ENCODE measurements around the gene VWF. TPM values are rescaled to one million over a fixed set of nuclear protein-coding genes. Genes with fewer than 3 reads are reported as not detected.

Gene VWF
- total RNA-seq, 6 experiments from 2014 or later = 5.7 to 16.6 (median 9.6) TPM

- Histone ChIP-seq H3K4me1 (no peaks in the 10 kb centered on the region), H3K27me3 (no peaks in the 10 kb centered on the region), H3K4me3 (no peak overlapping the region), H3K9me3 (no peaks in the 10 kb centered on the region), H3K27ac (no peak overlapping the region), H3K36me3 (no peaks in the 10 kb centered on the region)
- TF ChIP-seq, protein P1, sequence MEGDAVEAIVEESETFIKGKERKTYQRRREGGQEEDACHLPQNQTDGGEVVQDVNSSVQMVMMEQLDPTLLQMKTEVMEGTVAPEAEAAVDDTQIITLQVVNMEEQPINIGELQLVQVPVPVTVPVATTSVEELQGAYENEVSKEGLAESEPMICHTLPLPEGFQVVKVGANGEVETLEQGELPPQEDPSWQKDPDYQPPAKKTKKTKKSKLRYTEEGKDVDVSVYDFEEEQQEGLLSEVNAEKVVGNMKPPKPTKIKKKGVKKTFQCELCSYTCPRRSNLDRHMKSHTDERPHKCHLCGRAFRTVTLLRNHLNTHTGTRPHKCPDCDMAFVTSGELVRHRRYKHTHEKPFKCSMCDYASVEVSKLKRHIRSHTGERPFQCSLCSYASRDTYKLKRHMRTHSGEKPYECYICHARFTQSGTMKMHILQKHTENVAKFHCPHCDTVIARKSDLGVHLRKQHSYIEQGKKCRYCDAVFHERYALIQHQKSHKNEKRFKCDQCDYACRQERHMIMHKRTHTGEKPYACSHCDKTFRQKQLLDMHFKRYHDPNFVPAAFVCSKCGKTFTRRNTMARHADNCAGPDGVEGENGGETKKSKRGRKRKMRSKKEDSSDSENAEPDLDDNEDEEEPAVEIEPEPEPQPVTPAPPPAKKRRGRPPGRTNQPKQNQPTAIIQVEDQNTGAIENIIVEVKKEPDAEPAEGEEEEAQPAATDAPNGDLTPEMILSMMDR (IDR thresholded peaks at IDR 0.05) = no peak
- TF ChIP-seq POLR2A (IDR thresholded peaks at IDR 0.05) = no peak
- DNase-seq = peak in 1 of 3 donors; percentile 21
- ATAC-seq = no peak
- WGBS (ENCODE audit: insufficient coverage, low coverage, low lambda C conversion rate, missing lambda C conversion rate) = 60% methylated on average over 1 of the region's 11 CpGs
- intact Hi-C loops (cut with DNase I) = no loop called here
Observed at GRCh38 chr12:5904441-5904840, 220.0 kb downstream of the VWF start.

GRCh38 chr12:5902736-5903135 is 221.7 kb downstream of the VWF start:
- no peaks in the 10 kb centered on the region for H3K4me1 ChIP-seq
- H3K4me3 ChIP-seq = no peak overlapping the region
- H3K36me3 ChIP-seq = no peaks in the 10 kb centered on the region
- no peaks in the 10 kb centered on the region for H3K9me3 ChIP-seq
- WGBS (ENCODE audit: insufficient coverage, low coverage, low lambda C conversion rate, missing lambda C conversion rate) = 71% methylated on average over 1 of the region's 2 CpGs
- TF ChIP-seq, protein P1 (IDR thresholded peaks at IDR 0.05) = no peak
- TF ChIP-seq POLR2A (IDR thresholded peaks at IDR 0.05) = no peak
- intact Hi-C loops (cut with DNase I) = no loop called here
- no peaks in the 10 kb centered on the region for H3K27me3 ChIP-seq
- no peak for ATAC-seq
- H3K27ac ChIP-seq = no peak overlapping the region
- DNase-seq = peak in 1 of 3 donors; percentile 2

GRCh38 chr12:5901416-5901815 is 223.1 kb downstream of the VWF start:
- no peaks in the 10 kb centered on the region for H3K4me1 ChIP-seq
- ATAC-seq = no peak
- WGBS (ENCODE audit: insufficient coverage, low coverage, low lambda C conversion rate, missing lambda C conversion rate) = 83% methylated on average over 6 of the region's 6 CpGs
- DNase-seq = no peak
- H3K27ac ChIP-seq = no peak overlapping the region
- intact Hi-C loops (cut with DNase I) = no loop called here
- no peak overlapping the region for H3K4me3 ChIP-seq
- no peaks in the 10 kb centered on the region for H3K9me3 ChIP-seq
- H3K36me3 ChIP-seq = no peaks in the 10 kb centered on the region
- H3K27me3 ChIP-seq = no peaks in the 10 kb centered on the region
- TF ChIP-seq, protein P1 (IDR thresholded peaks at IDR 0.05) = no peak
- no peak for TF ChIP-seq POLR2A (IDR thresholded peaks at IDR 0.05)

- no peaks in the 10 kb centered on the region for H3K27me3 ChIP-seq
- WGBS (ENCODE audit: insufficient coverage, low coverage, low lambda C conversion rate, missing lambda C conversion rate) = 43% methylated on average over 14 of the region's 15 CpGs
- no peak overlapping the region for H3K27ac ChIP-seq
- TF ChIP-seq, protein P1 (IDR thresholded peaks at IDR 0.05) = no peak
- no peak for TF ChIP-seq POLR2A (IDR thresholded peaks at IDR 0.05)
- intact Hi-C loops (cut with DNase I) = no loop called here
- ATAC-seq = no peak
- no peaks in the 10 kb centered on the region for H3K4me1 ChIP-seq
- peaks cover 0 to 2% (median 0%) of the 10 kb centered on the region in 4 donors for H3K9me3 ChIP-seq
- DNase-seq = no peak
- H3K4me3 ChIP-seq = no peak overlapping the region
- H3K36me3 ChIP-seq = no peaks in the 10 kb centered on the region
Observed at GRCh38 chr12:5900533-5901205, 223.8 kb downstream of the VWF start.

All from right lobe of liver (tissue), 6 donors.